Endothelial cell of umbilical vein (primary cell): ENCODE results near the gene PRDM16. TPM values are rescaled to one million over a fixed set of nuclear protein-coding genes. Genes with fewer than 3 reads are reported as not detected.

Experiments used
- BruUV-seq: library from RNA; stranded (reverse); fragments of 400-500 nt; replicated peaks from 2 replicates; lab custom pipeline; 2021; lab: Mats Ljungman, UMichigan
- CTCF ChIA-PET: fragments of 300-600, 350-600 bp; sonication (Branson Sonifier 250); formaldehyde crosslinking; loops from one replicate; lab custom pipeline; 2021; ENCODE audit warnings: antibody characterized with exemption, inconsistent platforms; lab: Charles Lee
- POLR2A ChIA-PET: fragments of 300-600, 350-600 bp; sonication (Branson Sonifier 250); formaldehyde crosslinking; loops from one replicate; lab custom pipeline; 2021; ENCODE audit warnings: antibody characterized with exemption, inconsistent platforms; lab: Charles Lee
- DNase-seq: peaks from one replicate; pipeline ENCODE4 v3.0.0-alpha.2; 2011; ENCODE audit warnings: low read depth, low spot score
- FAIRE-seq: peaks from 2 replicates; lab custom pipeline; 2011; peaks lifted over from hg19 to GRCh38; lab: Jason Lieb, UNC
- H2AFZ ChIP-seq: 2 replicates; pipeline ENCODE4 v1.6.0; 2012; ENCODE audit warnings: low read depth, low read length, control low read depth, inconsistent platforms
- H3K27ac ChIP-seq: 2 replicates; pipeline ENCODE4 v1.5.1; 2011; ENCODE audit warnings: low read depth, mild to moderate bottlenecking, control low read depth, low read length, moderate library complexity; ENCODE audit not compliant: insufficient read depth
- H3K27me3 ChIP-seq, 2 experiments: 2 replicates each; pipeline versions ENCODE4 v1.6.0 to v1.6.1; 2011; ENCODE audit warnings: low read length in 2 of 2, mixed read lengths in 1 of 2; ENCODE audit not compliant: control insufficient read depth in 2 of 2, insufficient read depth in 2 of 2
- H3K36me3 ChIP-seq, 2 experiments: 2 replicates in 1 of 2; 3 replicates in 1 of 2; pipeline ENCODE4 v1.5.1; 2011; ENCODE audit warnings: low read length in 2 of 2, mild to moderate bottlenecking in 1 of 2, moderate library complexity in 1 of 2; ENCODE audit not compliant: control insufficient read depth in 2 of 2, insufficient read depth in 2 of 2; ENCODE audit errors: extremely low read depth in 1 of 2
- H3K4me1 ChIP-seq: 3 replicates; pipeline ENCODE4 v1.5.1; 2011; ENCODE audit warnings: mild to moderate bottlenecking, low read length; ENCODE audit not compliant: control insufficient read depth, insufficient read depth; ENCODE audit errors: extremely low read depth
- H3K4me2 ChIP-seq: 2 replicates; pipeline ENCODE4 v1.6.1; 2011; ENCODE audit warnings: low read length, control low read depth, mixed read lengths; ENCODE audit not compliant: insufficient read depth
- H3K4me3 ChIP-seq, 3 experiments: fragments of 200-600 bp in 1 of 3; sonication (generic), shearing (Covaris generic) in 1 of 3; replicated peaks in 1 of 3; 2 replicates each; pipeline ENCODE4 v1.5.1; 2011 to 2016; ENCODE audit warnings: control low read depth in 3 of 3, low read length in 3 of 3, mild to moderate bottlenecking in 2 of 3, inconsistent platforms in 1 of 3, low read depth in 1 of 3, moderate library complexity in 1 of 3; ENCODE audit not compliant: insufficient read depth in 1 of 3
- H3K79me2 ChIP-seq: 2 replicates; pipeline ENCODE4 v1.6.0; 2012; ENCODE audit warnings: low read length, inconsistent platforms; ENCODE audit not compliant: control insufficient read depth, insufficient read depth
- H3K9ac ChIP-seq: replicated peaks from 2 replicates; pipeline ENCODE3; 2011; ENCODE audit warnings: low read length, control low read depth; ENCODE audit not compliant: insufficient read depth; ENCODE audit errors: extremely low read depth
- H3K9me1 ChIP-seq: replicated peaks from 3 replicates; pipeline ENCODE4 v1.6.0; 2011; ENCODE audit warnings: mild to moderate bottlenecking, low read length; ENCODE audit not compliant: control insufficient read depth, insufficient read depth; ENCODE audit errors: extremely low read depth
- H3K9me3 ChIP-seq: replicated peaks from 2 replicates; pipeline ENCODE4 v1.5.1; 2012; ENCODE audit warnings: low read length, inconsistent platforms; ENCODE audit not compliant: control insufficient read depth, insufficient read depth
- H4K20me1 ChIP-seq: replicated peaks from 2 replicates; pipeline ENCODE3; 2011; ENCODE audit warnings: mild to moderate bottlenecking, low read length; ENCODE audit not compliant: control insufficient read depth, insufficient read depth; ENCODE audit errors: extremely low read depth
- CTCF ChIP-seq, 2 donors: IDR thresholded peaks; 1 replicate in 1 of 2; 2 replicates in 1 of 2; pipeline ENCODE4 v1.5.1; 2011; ENCODE audit warnings: low read length in 2 of 2, mild to moderate bottlenecking in 2 of 2, moderate library complexity in 2 of 2, control low read depth in 1 of 2, inconsistent platforms in 1 of 2, low read depth in 1 of 2; ENCODE audit not compliant: insufficient read depth in 1 of 2; ENCODE audit errors: extremely low read depth in 1 of 2
- EZH2 ChIP-seq: IDR thresholded peaks from 2 replicates; pipeline ENCODE4 v1.6.1; 2012; ENCODE audit warnings: borderline replicate concordance, low read depth, mild to moderate bottlenecking, moderate library complexity, low read length, inconsistent platforms; ENCODE audit not compliant: severe bottlenecking
- FOS ChIP-seq: IDR thresholded peaks from 2 replicates; pipeline ENCODE4 v1.6.1; 2011; ENCODE audit warnings: mild to moderate bottlenecking, low read length, moderate library complexity, borderline replicate concordance; ENCODE audit not compliant: insufficient read depth
- GATA2 ChIP-seq: IDR thresholded peaks from 2 replicates; pipeline ENCODE4 v1.7.0; 2011; ENCODE audit warnings: low read depth, mild to moderate bottlenecking, moderate library complexity, mixed read lengths, low read length; ENCODE audit not compliant: insufficient read length, insufficient read depth
- JUN ChIP-seq: IDR thresholded peaks from 2 replicates; pipeline ENCODE4 v1.6.1; 2011; ENCODE audit warnings: borderline replicate concordance, low read depth; ENCODE audit not compliant: insufficient read length, insufficient read depth
- MAX ChIP-seq: IDR thresholded peaks from 2 replicates; pipeline ENCODE4 v1.6.1; 2011; ENCODE audit not compliant: insufficient read depth, insufficient read length
- MYC ChIP-seq: IDR thresholded peaks from one replicate; pipeline ENCODE4 v1.6.1; 2011; ENCODE audit warnings: mild to moderate bottlenecking, low read depth, low read length
- POLR2A ChIP-seq: IDR thresholded peaks from 2 replicates; pipeline ENCODE4 v1.6.1; 2012; ENCODE audit warnings: low read depth, mild to moderate bottlenecking, control low read depth, low read length
- POLR2AphosphoS5 ChIP-seq: IDR thresholded peaks from 2 replicates; pipeline ENCODE4 v1.6.1; 2012; ENCODE audit warnings: low read depth, mild to moderate bottlenecking, control low read depth, low read length, moderate library complexity; ENCODE audit not compliant: insufficient read depth
- dilution Hi-C: fragments of 300-500 bp; cut with MboI; formaldehyde crosslinking; loops from one replicate; pipeline ENCODE4 v1.15.0; 2019; ENCODE audit warnings: low sequenced_read_pairs; ENCODE audit not compliant: extremely low pct_ligation_motif_present
- intact Hi-C: fragments of 100-400 bp; cut with micrococcal nuclease; formaldehyde crosslinking; loops from one replicate; pipeline ENCODE4 v1.10.0; 2022
- polyA plus RNA-seq, 4 experiments: library from polyadenylated mRNA; depleted of rRNA in 3 of 4; stranded (reverse) in 3 of 4; unstranded in 1 of 4; fragments of >200 nt; gene quantifications; 2 replicates each; pipeline versions ENCODE4 v1.2.1 to v1.2.3, GENCODE V29; 2011 to 2012; ENCODE audit warnings: missing spikeins in 1 of 4
- total RNA-seq: library from RNA; stranded (reverse); gene quantifications from 2 replicates; pipeline ENCODE4 v1.2.3, GENCODE V29; 2021

PRDM16 gene
- total and polyA plus RNA-seq, 2 donors (not counting 3 experiments of a cell fraction or from before 2014, with no cell fraction given), result not detected

DNA sequence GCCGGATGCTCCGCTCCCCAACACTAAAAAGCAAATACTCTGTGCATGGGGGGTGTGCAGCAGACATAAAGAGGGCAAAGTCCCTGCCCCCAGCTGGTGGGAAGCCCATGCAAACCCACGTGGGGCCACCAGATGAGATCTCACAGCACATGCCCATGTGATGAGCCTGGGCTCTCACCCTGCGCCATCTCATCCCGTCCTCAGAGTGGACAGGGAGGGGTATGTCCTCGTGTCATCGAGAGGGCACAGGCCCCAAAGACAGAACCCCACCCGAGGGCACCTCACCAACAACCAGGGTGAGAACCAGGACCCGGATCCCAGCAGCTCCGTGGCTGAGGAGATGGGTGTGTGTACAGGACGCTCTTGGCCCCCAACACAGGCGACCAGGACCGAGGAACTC is 360.3 kb downstream of the PRDM16 start:
- Histone ChIP-seq H3K9me1 (no peaks in the 10 kb centered on the region), H3K4me3 (no peak overlapping the region), H3K9ac (no peak overlapping the region), H3K27ac (no peak overlapping the region), H3K4me1 (no peaks in the 10 kb centered on the region), H2AFZ (no peak overlapping the region), H3K4me2 (no peak overlapping the region), H4K20me1 (no peaks in the 10 kb centered on the region), H3K36me3 (no peaks in the 10 kb centered on the region), H3K79me2 (no peaks in the 10 kb centered on the region), H3K9me3 (no peaks in the 10 kb centered on the region), H3K27me3 (no peaks in the 10 kb centered on the region)
- no TSS peak for BruUV-seq
- no peak for DNase-seq
- CTCF ChIA-PET, result no interaction called here
- no peak for FAIRE-seq
- POLR2A ChIA-PET, result no interaction called here
- TF ChIP-seq POLR2A (no peak), FOS (no peak), CTCF (IDR thresholded peaks at IDR 0.05; ENCODE audit: extremely low read depth in 1 of 2, insufficient read depth in 1 of 2, low read depth in 1 of 2, low read length in 2 of 2) (no peak), MYC (no peak), POLR2AphosphoS5 (no peak), GATA2 (no peak), JUN (no peak), EZH2 (no peak), MAX (no peak)
- intact Hi-C loops, result loop anchor here (10.0 kb wide), 1 partner anchor 1235 kb away; the partner anchor contains the start of gene FAAP20
- dilution Hi-C loops, result no loop called here
